Nephron progenitor cell (in vitro differentiated cells): ENCODE measurements around the gene RAB11B.
A peak's percentile ranks its signal among the peaks of the same experiment; 100 is the strongest.

Source experiments
- DNase-seq: peaks from one replicate; pipeline ENCODE4 v3.0.0; 2021
- H3K27ac Mint-ChIP-seq: 2 replicates; pipeline ENCODE4 v1.8.0; 2021; ENCODE audit warnings: mild to moderate bottlenecking, moderate library complexity, mixed read lengths
- H3K27me3 Mint-ChIP-seq: 2 replicates; pipeline ENCODE4 v1.8.0; 2021; ENCODE audit warnings: mild to moderate bottlenecking, low read depth, mixed read lengths; ENCODE audit not compliant: poor library complexity
- H3K36me3 Mint-ChIP-seq: 2 replicates; pipeline ENCODE4 v1.8.0; 2021; ENCODE audit warnings: low read depth, mixed read lengths
- H3K4me1 Mint-ChIP-seq: 2 replicates; pipeline ENCODE4 v1.8.0; 2021; ENCODE audit warnings: mixed read lengths
- H3K4me3 Mint-ChIP-seq: 2 replicates; pipeline ENCODE4 v1.8.0; 2021; ENCODE audit warnings: mild to moderate bottlenecking, moderate library complexity, mixed read lengths
- H3K9me3 Mint-ChIP-seq: 2 replicates; pipeline ENCODE4 v1.8.0; 2021; ENCODE audit warnings: mild to moderate bottlenecking, moderate library complexity, mixed read lengths
- CTCF ChIP-seq: fragments of 200-600 bp; sonication (generic); IDR thresholded peaks from 2 replicates; pipeline ENCODE4 v1.5.0; 2021; ENCODE audit warnings: antibody characterized with exemption

Gene RAB11B

DNA sequence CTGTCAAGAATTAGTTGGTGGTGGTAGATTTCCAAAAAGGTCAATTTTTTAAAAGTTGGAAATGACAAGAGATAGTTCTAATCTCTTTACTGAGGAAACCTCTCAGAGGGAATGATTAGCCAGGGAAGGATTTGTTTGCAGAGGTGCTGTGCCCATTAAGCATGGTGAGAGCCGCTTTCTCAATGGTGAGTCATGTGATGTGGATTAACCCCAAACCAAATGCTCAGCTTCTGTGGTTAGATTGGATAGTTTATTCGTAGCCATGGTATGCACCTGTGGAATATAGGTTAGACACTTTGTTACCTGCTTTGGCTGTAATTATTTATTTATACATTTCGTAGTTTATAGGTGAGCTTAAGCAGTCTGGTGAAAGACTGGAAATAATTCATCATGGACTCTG is 61.7 kb downstream of the RAB11B start:
- Mint-ChIP-seq H3K27ac (peak overlapping the region; percentile 81), H3K9me3 (no peaks in the 10 kb centered on the region), H3K4me1 (peaks cover 85% of the 10 kb centered on the region), H3K36me3 (peaks cover 63% of the 10 kb centered on the region), H3K4me3 (no peak overlapping the region), H3K27me3 (no peaks in the 10 kb centered on the region)
- no peak for TF ChIP-seq CTCF
- DNase-seq: no peak

GRCh38 chr19:8452446-8453123 is 62.4 kb downstream of the RAB11B start:
- no peak for TF ChIP-seq CTCF
- Mint-ChIP-seq H3K4me3 (no peak overlapping the region), H3K9me3 (no peaks in the 10 kb centered on the region), H3K27ac (peak overlapping the region; percentile 94), H3K4me1 (peaks cover 82% of the 10 kb centered on the region), H3K36me3 (peaks cover 61% of the 10 kb centered on the region), H3K27me3 (no peaks in the 10 kb centered on the region)
- DNase-seq: no peak

DNA sequence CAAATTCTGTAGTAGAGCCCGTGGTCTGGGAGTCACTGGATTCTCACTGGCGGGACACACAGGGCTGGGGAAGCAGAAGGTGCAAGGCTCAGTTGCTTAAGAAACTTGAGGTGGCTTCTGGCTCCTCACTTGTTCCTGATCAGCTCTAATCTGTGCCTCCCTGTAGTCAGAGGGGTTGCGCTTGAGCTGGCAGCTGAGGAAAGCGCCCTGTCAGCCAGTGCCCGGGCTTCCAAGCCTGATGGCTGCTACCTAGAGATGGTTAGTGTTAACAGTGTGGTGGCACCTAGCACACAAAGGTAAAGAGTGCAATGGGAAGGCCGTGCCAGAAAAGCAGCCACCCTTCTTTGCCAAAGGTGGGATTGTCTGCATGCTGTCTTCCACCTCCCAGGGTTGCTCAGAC is 63.5 kb downstream of the RAB11B start:
- DNase-seq: no peak
- H3K4me1 Mint-ChIP-seq: peaks cover 83% of the 10 kb centered on the region
- no peak overlapping the region for H3K4me3 Mint-ChIP-seq
- H3K36me3 Mint-ChIP-seq: peaks cover 64% of the 10 kb centered on the region
- peak overlapping the region; percentile 94 for H3K27ac Mint-ChIP-seq
- H3K9me3 Mint-ChIP-seq: no peaks in the 10 kb centered on the region
- H3K27me3 Mint-ChIP-seq: peaks cover under 1% of the 10 kb centered on the region
- no peak for TF ChIP-seq CTCF
